Neuronal stem cell (in vitro differentiated cells): ENCODE data around the gene MN1.

Experiments used
- DNase-seq: peaks from one replicate; pipeline ENCODE4 v3.0.0-alpha.2; 2013; ENCODE audit warnings: low spot score
- H2AFZ ChIP-seq: one replicate; pipeline ENCODE4 v1.6.1; 2013; ENCODE audit warnings: mild to moderate bottlenecking, low read length, inconsistent platforms
- H2AK5ac ChIP-seq: 2 replicates; pipeline ENCODE4 v1.6.1; 2013; ENCODE audit warnings: low read depth, mild to moderate bottlenecking, inconsistent platforms, low read length, moderate library complexity, mixed read lengths
- H2BK120ac ChIP-seq: 2 replicates; pipeline ENCODE4 v1.6.1; 2013; ENCODE audit warnings: low read depth, mild to moderate bottlenecking, inconsistent platforms, low read length, moderate library complexity, mixed read lengths
- H2BK12ac ChIP-seq: one replicate; pipeline ENCODE4 v1.6.1; 2013; ENCODE audit warnings: low read length, inconsistent platforms
- H2BK15ac ChIP-seq: 2 replicates; pipeline ENCODE4 v1.6.1; 2013; ENCODE audit warnings: mild to moderate bottlenecking, low read length, inconsistent platforms, mixed read lengths
- H2BK5ac ChIP-seq: one replicate; pipeline ENCODE4 v1.6.1; 2013; ENCODE audit warnings: inconsistent platforms, mild to moderate bottlenecking, low read length, moderate library complexity
- H3K14ac ChIP-seq: one replicate; pipeline ENCODE4 v1.6.1; 2013; ENCODE audit warnings: low read length, inconsistent platforms
- H3K18ac ChIP-seq: 2 replicates; pipeline ENCODE4 v1.6.1; 2013; ENCODE audit warnings: low read length, inconsistent platforms
- H3K23ac ChIP-seq: 2 replicates; pipeline ENCODE4 v1.6.1; 2013; ENCODE audit warnings: low read depth, mild to moderate bottlenecking, mixed read lengths, low read length, inconsistent platforms; ENCODE audit not compliant: poor library complexity
- H3K27ac ChIP-seq: replicated peaks from 3 replicates; pipeline ENCODE4 v1.5.1; 2013; ENCODE audit warnings: low read length, inconsistent platforms
- H3K27me3 ChIP-seq, 3 experiments: 2 replicates each; pipeline ENCODE4 v1.6.1; 2013; ENCODE audit warnings: low read length in 3 of 3, mild to moderate bottlenecking in 2 of 3, inconsistent platforms in 1 of 3, low read depth in 1 of 3, mixed read lengths in 1 of 3, moderate library complexity in 1 of 3; ENCODE audit not compliant: control insufficient read depth in 3 of 3, insufficient read depth in 3 of 3
- H3K36me3 ChIP-seq, 2 donors: replicated peaks in 1 of 2; 2 replicates each; pipeline ENCODE4 v1.6.1; 2013; ENCODE audit warnings: low read length in 2 of 2; ENCODE audit not compliant: control insufficient read depth in 2 of 2, insufficient read depth in 2 of 2
- H3K4ac ChIP-seq: 2 replicates; pipeline ENCODE4 v1.6.1; 2013; ENCODE audit warnings: inconsistent platforms, mild to moderate bottlenecking, low read length, moderate library complexity
- H3K4me1 ChIP-seq, 2 donors: 1 replicate in 1 of 2; 2 replicates in 1 of 2; pipeline ENCODE4 v1.6.1; 2013; ENCODE audit warnings: low read length in 2 of 2, low read depth in 1 of 2; ENCODE audit not compliant: control insufficient read depth in 2 of 2, insufficient read depth in 1 of 2
- H3K4me2 ChIP-seq: one replicate; pipeline ENCODE4 v1.6.1; 2013; ENCODE audit warnings: mild to moderate bottlenecking, low read length, inconsistent platforms; ENCODE audit not compliant: insufficient read depth, poor library complexity, severe bottlenecking
- H3K4me3 ChIP-seq, 2 donors: 2 replicates each; pipeline ENCODE4 v1.5.1; 2013; ENCODE audit warnings: low read length in 2 of 2, mild to moderate bottlenecking in 2 of 2, inconsistent platforms in 1 of 2, moderate library complexity in 1 of 2
- H3K79me1 ChIP-seq: one replicate; pipeline ENCODE4 v1.6.1; 2013; ENCODE audit warnings: low read depth, mild to moderate bottlenecking, inconsistent platforms, low read length, moderate library complexity
- H3K9ac ChIP-seq: one replicate; pipeline ENCODE4 v1.6.1; 2013; ENCODE audit warnings: mild to moderate bottlenecking, low read depth, low read length, inconsistent platforms; ENCODE audit not compliant: poor library complexity
- H3K9me3 ChIP-seq, 2 donors: replicated peaks in 1 of 2; 2 replicates each; pipeline versions ENCODE3 to v1.6.1; 2013; ENCODE audit warnings: low read length in 2 of 2, mild to moderate bottlenecking in 2 of 2, inconsistent platforms in 1 of 2, low read depth in 1 of 2, mixed read lengths in 1 of 2, moderate library complexity in 1 of 2; ENCODE audit not compliant: control insufficient read depth in 2 of 2, insufficient read depth in 1 of 2
- H4K8ac ChIP-seq: one replicate; pipeline ENCODE4 v1.6.1; 2013; ENCODE audit warnings: low read depth, mild to moderate bottlenecking, inconsistent platforms, low read length, moderate library complexity
- H4K91ac ChIP-seq: one replicate; pipeline ENCODE4 v1.6.1; 2013; ENCODE audit warnings: low read length, low read depth, mild to moderate bottlenecking, inconsistent platforms; ENCODE audit not compliant: poor library complexity
- WGBS, 2 donors: extraction: QIAGEN DNeasy Blood & Tissue Kit; methylation state at CpG; one replicate each; pipeline ENCODE4 v1.1.7; 2013; ENCODE audit warnings: missing lambda C conversion rate in 2 of 2, mixed read lengths in 1 of 2; ENCODE audit not compliant: insufficient read length in 2 of 2, insufficient replicate concordance in 1 of 2; ENCODE audit errors: extremely low coverage in 2 of 2; 5-methylcytosine and 5-hydroxymethylcytosine counted together

MN1 gene

GRCh38 chr22:27815826-27816530 is 14.4 kb upstream of the MN1 start:
- no peak overlapping the region for H2BK15ac ChIP-seq
- no peaks in the 10 kb centered on the region for H3K36me3 ChIP-seq
- no CpG with 5 or more reads among the region's 4 CpGs for WGBS, 2 donors
- DNase-seq = no peak
- no peak overlapping the region for H3K9ac ChIP-seq
- no peak overlapping the region for H3K14ac ChIP-seq
- H2AFZ ChIP-seq = no peak overlapping the region
- no peak overlapping the region for H2BK120ac ChIP-seq
- no peak overlapping the region for H4K8ac ChIP-seq
- no peaks in the 10 kb centered on the region for H3K9me3 ChIP-seq
- no peak overlapping the region for H3K4ac ChIP-seq
- peaks cover 0 to 8% (median 0%) of the 10 kb centered on the region in 3 experiments for H3K27me3 ChIP-seq
- no peak overlapping the region for H2AK5ac ChIP-seq
- H3K27ac ChIP-seq = no peak overlapping the region
- no peak overlapping the region for H3K4me2 ChIP-seq
- no peak overlapping the region for H2BK5ac ChIP-seq
- H2BK12ac ChIP-seq = no peak overlapping the region
- H3K23ac ChIP-seq = no peak overlapping the region
- peaks cover 5 to 6% of the 10 kb centered on the region in 2 donors for H3K4me1 ChIP-seq
- H3K79me1 ChIP-seq = no peaks in the 10 kb centered on the region
- no peak overlapping the region for H3K4me3 ChIP-seq
- no peak overlapping the region for H3K18ac ChIP-seq
- H4K91ac ChIP-seq = no peak overlapping the region

- WGBS, 2 donors = no CpG with 5 or more reads among the region's 6 CpGs
Measured at GRCh38 chr22:27814993-27815392, 13.4 kb upstream of the MN1 start.

DNA sequence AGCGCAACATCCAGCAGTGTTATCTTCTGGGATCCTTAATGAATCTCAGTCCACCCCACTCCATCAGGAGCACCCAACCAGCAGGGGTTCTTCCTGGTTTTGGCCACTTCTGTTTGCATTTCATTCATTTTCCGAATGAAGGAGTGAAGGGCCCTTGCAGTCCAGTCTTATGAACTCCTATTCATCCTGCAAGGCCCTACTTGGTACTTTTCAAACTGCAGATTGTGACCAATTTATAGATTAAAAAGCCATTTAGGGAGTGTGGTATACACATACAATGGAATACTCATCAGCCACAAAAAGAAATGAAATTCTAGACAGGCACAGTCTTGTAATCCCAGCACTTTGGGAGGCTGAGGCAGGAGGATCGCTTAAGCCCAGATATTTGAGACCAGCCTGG is 10.2 kb upstream of the MN1 start:
- H3K9me3 ChIP-seq = no peaks in the 10 kb centered on the region
- no peak overlapping the region for H2AFZ ChIP-seq
- no peak overlapping the region for H3K27ac ChIP-seq
- H2BK12ac ChIP-seq = no peak overlapping the region
- no peak overlapping the region for H3K9ac ChIP-seq
- no peak overlapping the region for H3K4me3 ChIP-seq
- no peak overlapping the region for H2BK120ac ChIP-seq
- H3K27me3 ChIP-seq = peaks cover 0 to 5% (median 0%) of the 10 kb centered on the region in 3 experiments
- H3K4me2 ChIP-seq = no peak overlapping the region
- no peak overlapping the region for H3K14ac ChIP-seq
- WGBS, 2 donors = no CpG with 5 or more reads among the region's 3 CpGs
- H3K23ac ChIP-seq = no peak overlapping the region
- peaks cover 8 to 19% of the 10 kb centered on the region in 2 donors for H3K4me1 ChIP-seq
- no peak overlapping the region for H4K91ac ChIP-seq
- no peak for DNase-seq
- no peak overlapping the region for H3K18ac ChIP-seq
- H4K8ac ChIP-seq = no peak overlapping the region
- H2AK5ac ChIP-seq = no peak overlapping the region
- H2BK5ac ChIP-seq = no peak overlapping the region
- H3K36me3 ChIP-seq = no peaks in the 10 kb centered on the region
- no peak overlapping the region for H3K4ac ChIP-seq
- no peak overlapping the region for H2BK15ac ChIP-seq
- no peaks in the 10 kb centered on the region for H3K79me1 ChIP-seq

More at GRCh38 chr22:27814993-27815392, 13.4 kb upstream of the MN1 start:
- Histone ChIP-seq H3K9me3 (no peaks in the 10 kb centered on the region), H2BK15ac (no peak overlapping the region), H4K91ac (no peak overlapping the region), H3K4ac (no peak overlapping the region), H3K4me2 (no peak overlapping the region), H4K8ac (no peak overlapping the region), H3K14ac (no peak overlapping the region), H2AK5ac (peak overlapping the region; percentile 12), H3K4me3 (no peak overlapping the region), H2AFZ (no peak overlapping the region), H3K36me3 (no peaks in the 10 kb centered on the region), H2BK12ac (peak overlapping the region; percentile 35), H3K79me1 (no peaks in the 10 kb centered on the region), H3K18ac (peak overlapping the region; percentile 53), H3K9ac (no peak overlapping the region), H3K4me1 (peaks cover 8 to 14% of the 10 kb centered on the region in 2 donors), H3K23ac (no peak overlapping the region), H3K27ac (no peak overlapping the region), H3K27me3 (peaks cover 0 to 8% (median 0%) of the 10 kb centered on the region in 3 experiments), H2BK120ac (peak overlapping the region; percentile 37), H2BK5ac (no peak overlapping the region)
- no peak for DNase-seq

DNA sequence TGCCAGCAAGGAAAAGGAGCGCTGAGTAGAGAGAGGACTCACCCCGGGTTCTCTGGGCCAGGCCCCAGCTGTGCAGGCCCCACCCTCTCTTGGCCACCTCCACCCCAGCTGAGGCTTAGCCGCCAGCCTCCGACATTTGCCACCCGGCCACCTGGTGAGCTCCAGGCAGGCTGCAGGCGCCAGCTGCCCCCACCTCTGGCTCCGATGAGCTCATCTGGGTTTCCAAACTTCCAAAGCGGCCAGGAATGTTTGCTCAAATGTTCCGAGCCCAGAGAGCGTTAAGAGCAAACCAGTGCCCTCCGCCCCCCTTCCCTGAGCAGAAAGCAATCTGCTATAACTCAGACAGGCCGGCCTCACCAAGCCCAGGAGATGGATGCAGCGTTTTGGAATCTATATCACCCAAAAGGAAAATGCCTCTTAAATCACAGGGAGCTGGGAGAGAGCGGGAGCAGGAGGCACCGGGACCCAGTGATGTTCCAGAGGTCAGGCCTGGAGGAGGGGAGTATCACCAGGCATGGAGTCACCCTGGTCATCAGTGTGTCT is 9.1 kb upstream of the MN1 start:
- Histone ChIP-seq H2AK5ac (peak overlapping the region; percentile 72), H2BK15ac (peak overlapping the region; percentile 91), H4K8ac (no peak overlapping the region), H3K4me2 (no peak overlapping the region), H3K14ac (peak overlapping the region; percentile 39), H3K23ac (peak overlapping the region; percentile 46), H3K4me1 (peaks cover 8 to 19% of the 10 kb centered on the region in 2 donors), H2BK120ac (no peak overlapping the region), H3K9ac (peak overlapping the region; percentile 44), H2BK5ac (peak overlapping the region; percentile 56), H3K27me3 (no peaks in the 10 kb centered on the region), H3K9me3 (no peaks in the 10 kb centered on the region), H2BK12ac (no peak overlapping the region), H3K27ac (no peak overlapping the region), H2AFZ (peak overlapping the region; percentile 25), H3K4me3 (no peak overlapping the region), H4K91ac (no peak overlapping the region), H3K36me3 (no peaks in the 10 kb centered on the region), H3K79me1 (peaks cover under 1% of the 10 kb centered on the region), H3K4ac (no peak overlapping the region), H3K18ac (peak overlapping the region; percentile 83)
- DNase-seq = no peak
- WGBS, 2 donors = no CpG with 5 or more reads among the region's 15 CpGs
